ENCODE data around the gene CDH4. TPM values are rescaled to one million over a fixed set of nuclear protein-coding genes. Genes with fewer than 3 reads are reported as not detected.

CDH4 gene
- total RNA-seq, 2 experiments from 2014 or later = not detected

DNA sequence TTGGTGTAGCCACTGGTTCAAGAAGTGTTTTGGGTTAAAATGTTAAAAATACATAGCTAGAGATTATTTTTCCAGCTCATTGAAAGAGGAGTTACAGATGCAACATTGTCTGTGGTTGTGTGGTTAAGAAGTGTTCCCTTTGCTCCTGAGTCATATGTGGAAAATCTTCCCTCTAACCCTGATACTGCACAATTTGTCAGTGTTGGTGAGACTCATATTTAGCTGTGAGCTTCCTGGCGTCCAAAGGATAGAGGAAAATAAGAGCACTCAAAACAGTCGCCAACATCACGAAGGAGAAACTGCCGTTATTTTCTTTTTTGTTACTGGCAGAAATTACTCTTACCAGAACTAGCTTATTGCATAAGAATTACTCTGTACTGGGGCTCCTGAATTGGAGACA is 250.4 kb downstream of the CDH4 start:
- peaks cover 42% of the 10 kb centered on the region for H3K4me1 ChIP-seq (ENCODE audit: insufficient read depth, low read length, poor library complexity, severe bottlenecking)
- no peaks in the 10 kb centered on the region for H3K9me3 ChIP-seq (ENCODE audit: low read length)
- intact Hi-C loops (cut with micrococcal nuclease; ENCODE audit: unreplicated experiment) = no loop called here
- no peak overlapping the region for H3K4me2 ChIP-seq (ENCODE audit: low read length)
- TF ChIP-seq, protein P1, sequence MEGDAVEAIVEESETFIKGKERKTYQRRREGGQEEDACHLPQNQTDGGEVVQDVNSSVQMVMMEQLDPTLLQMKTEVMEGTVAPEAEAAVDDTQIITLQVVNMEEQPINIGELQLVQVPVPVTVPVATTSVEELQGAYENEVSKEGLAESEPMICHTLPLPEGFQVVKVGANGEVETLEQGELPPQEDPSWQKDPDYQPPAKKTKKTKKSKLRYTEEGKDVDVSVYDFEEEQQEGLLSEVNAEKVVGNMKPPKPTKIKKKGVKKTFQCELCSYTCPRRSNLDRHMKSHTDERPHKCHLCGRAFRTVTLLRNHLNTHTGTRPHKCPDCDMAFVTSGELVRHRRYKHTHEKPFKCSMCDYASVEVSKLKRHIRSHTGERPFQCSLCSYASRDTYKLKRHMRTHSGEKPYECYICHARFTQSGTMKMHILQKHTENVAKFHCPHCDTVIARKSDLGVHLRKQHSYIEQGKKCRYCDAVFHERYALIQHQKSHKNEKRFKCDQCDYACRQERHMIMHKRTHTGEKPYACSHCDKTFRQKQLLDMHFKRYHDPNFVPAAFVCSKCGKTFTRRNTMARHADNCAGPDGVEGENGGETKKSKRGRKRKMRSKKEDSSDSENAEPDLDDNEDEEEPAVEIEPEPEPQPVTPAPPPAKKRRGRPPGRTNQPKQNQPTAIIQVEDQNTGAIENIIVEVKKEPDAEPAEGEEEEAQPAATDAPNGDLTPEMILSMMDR (conservative IDR thresholded peaks at IDR 0.05; ENCODE audit: low read length) = no peak
- no peak for TF ChIP-seq EZH2phosphoT487 (IDR thresholded peaks at IDR 0.05; ENCODE audit: borderline replicate concordance, low read depth, low read length)
- ChIA-PET CTCF (ENCODE audit: unreplicated experiment) (no interaction called here), POLR2A (no interaction called here)
- no peaks in the 10 kb centered on the region for H3K79me2 ChIP-seq (ENCODE audit: insufficient read depth, low read depth, low read length)
- BruUV-seq (replicated peaks) = no TSS peak
- H3K9me2 ChIP-seq (ENCODE audit: insufficient read depth, low read length) = no peaks in the 10 kb centered on the region
- DNase-seq (ENCODE audit: low spot score) = no peak
- no peak overlapping the region for H3K4me3 ChIP-seq (ENCODE audit: low read depth, low read length, poor library complexity, severe bottlenecking)
- H3K36me3 ChIP-seq (ENCODE audit: insufficient read depth, low read length) = no peaks in the 10 kb centered on the region
- H3K27ac ChIP-seq (ENCODE audit: low read depth, low read length, poor library complexity, severe bottlenecking) = no peak overlapping the region
- H2AFZ ChIP-seq (ENCODE audit: low read length) = no peak overlapping the region
- no peaks in the 10 kb centered on the region for H4K20me1 ChIP-seq (ENCODE audit: insufficient read depth, low read length)

- ChIA-PET POLR2A (no interaction called here), CTCF (ENCODE audit: unreplicated experiment) (no interaction called here)
- no peak overlapping the region for H3K4me2 ChIP-seq (ENCODE audit: low read length)
- peaks cover 36% of the 10 kb centered on the region for H3K4me1 ChIP-seq (ENCODE audit: insufficient read depth, low read length, poor library complexity, severe bottlenecking)
- no peaks in the 10 kb centered on the region for H4K20me1 ChIP-seq (ENCODE audit: insufficient read depth, low read length)
- TF ChIP-seq, protein P1 (conservative IDR thresholded peaks at IDR 0.05; ENCODE audit: low read length) = no peak
- no peak for TF ChIP-seq EZH2phosphoT487 (IDR thresholded peaks at IDR 0.05; ENCODE audit: borderline replicate concordance, low read depth, low read length)
- no peak overlapping the region for H3K4me3 ChIP-seq (ENCODE audit: low read depth, low read length, poor library complexity, severe bottlenecking)
- intact Hi-C loops (cut with micrococcal nuclease; ENCODE audit: unreplicated experiment) = no loop called here
- no peaks in the 10 kb centered on the region for H3K9me2 ChIP-seq (ENCODE audit: insufficient read depth, low read length)
- no TSS peak for BruUV-seq (replicated peaks)
- H3K79me2 ChIP-seq (ENCODE audit: insufficient read depth, low read depth, low read length) = no peaks in the 10 kb centered on the region
- H3K27ac ChIP-seq (ENCODE audit: low read depth, low read length, poor library complexity, severe bottlenecking) = no peak overlapping the region
- DNase-seq (ENCODE audit: low spot score) = no peak
- no peaks in the 10 kb centered on the region for H3K36me3 ChIP-seq (ENCODE audit: insufficient read depth, low read length)
- H3K9me3 ChIP-seq (ENCODE audit: low read length) = no peaks in the 10 kb centered on the region
- no peak overlapping the region for H2AFZ ChIP-seq (ENCODE audit: low read length)
These were observed 251.0 kb downstream of the CDH4 start for GRCh38 chr20:61503106-61503505.

GRCh38 chr20:61505508-61505907 is 253.4 kb downstream of the CDH4 start:
- H2AFZ ChIP-seq (ENCODE audit: low read length) = no peak overlapping the region
- H3K27ac ChIP-seq (ENCODE audit: low read depth, low read length, poor library complexity, severe bottlenecking) = no peak overlapping the region
- no peaks in the 10 kb centered on the region for H3K79me2 ChIP-seq (ENCODE audit: insufficient read depth, low read depth, low read length)
- no peaks in the 10 kb centered on the region for H3K9me3 ChIP-seq (ENCODE audit: low read length)
- no peak overlapping the region for H3K4me3 ChIP-seq (ENCODE audit: low read depth, low read length, poor library complexity, severe bottlenecking)
- H3K4me1 ChIP-seq (ENCODE audit: insufficient read depth, low read length, poor library complexity, severe bottlenecking) = peaks cover 12% of the 10 kb centered on the region
- POLR2A ChIA-PET = no interaction called here
- no peak for DNase-seq (ENCODE audit: low spot score)
- no peaks in the 10 kb centered on the region for H3K9me2 ChIP-seq (ENCODE audit: insufficient read depth, low read length)
- H3K4me2 ChIP-seq (ENCODE audit: low read length) = no peak overlapping the region
- intact Hi-C loops (cut with micrococcal nuclease; ENCODE audit: unreplicated experiment) = no loop called here
- H4K20me1 ChIP-seq (ENCODE audit: insufficient read depth, low read length) = no peaks in the 10 kb centered on the region
- CTCF ChIA-PET (ENCODE audit: unreplicated experiment) = no interaction called here
- no TSS peak for BruUV-seq (replicated peaks)
- TF ChIP-seq, protein P1 (conservative IDR thresholded peaks at IDR 0.05; ENCODE audit: low read length) = no peak
- no peak for TF ChIP-seq EZH2phosphoT487 (IDR thresholded peaks at IDR 0.05; ENCODE audit: borderline replicate concordance, low read depth, low read length)
- H3K36me3 ChIP-seq (ENCODE audit: insufficient read depth, low read length) = no peaks in the 10 kb centered on the region

Data from OCI-LY7 (cell line).